Ovary (tissue), 3 donors: ENCODE results near the gene WNT16.

Experiments
- EP300 ChIP-seq: sonication (generic); formaldehyde crosslinking; IDR thresholded peaks from one replicate; pipeline ENCODE4 v1.6.1; 2017; ENCODE audit warnings: antibody characterized with exemption
- POLR2A ChIP-seq: fragments of 450-650 bp; IDR thresholded peaks from one replicate; pipeline ENCODE4 v1.6.1; 2017; ENCODE audit warnings: antibody characterized with exemption, mild to moderate bottlenecking, moderate library complexity
- TF ChIP-seq, protein P1 (sequence below), 3 donors: fragments of 450-650 bp in 2 of 3; fragments of 200-600 bp in 1 of 3; IDR thresholded peaks; one replicate each; pipeline versions ENCODE4 v1.5.1 to v1.8.0; 2016 to 2022; ENCODE audit warnings: antibody characterized with exemption in 3 of 3, mild to moderate bottlenecking in 1 of 3
- donor health status: DM: no; HTN: no; CAD: no.

DNA sequence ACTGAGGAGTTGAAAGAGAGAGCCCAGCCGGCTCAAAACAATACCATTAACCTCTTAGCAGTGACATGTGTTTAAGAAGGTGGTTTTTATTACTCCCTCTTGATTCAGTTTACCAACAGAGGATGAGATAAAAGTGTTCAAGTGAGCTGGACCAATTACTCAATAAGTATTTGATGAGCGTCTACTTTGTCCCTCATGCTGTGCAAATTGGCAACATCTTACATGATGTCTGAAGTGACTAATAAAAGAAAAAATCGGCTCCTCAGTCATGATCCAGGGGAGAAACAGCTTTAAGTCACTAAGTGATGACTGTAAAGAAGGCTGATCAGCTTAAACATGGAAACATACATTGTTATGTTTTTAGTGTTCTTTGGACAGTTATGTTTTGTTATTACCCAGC lies 7.8 kb downstream of the WNT16 start:
- TF ChIP-seq POLR2A (no peak), EP300 (no peak)
- TF ChIP-seq, protein P1, sequence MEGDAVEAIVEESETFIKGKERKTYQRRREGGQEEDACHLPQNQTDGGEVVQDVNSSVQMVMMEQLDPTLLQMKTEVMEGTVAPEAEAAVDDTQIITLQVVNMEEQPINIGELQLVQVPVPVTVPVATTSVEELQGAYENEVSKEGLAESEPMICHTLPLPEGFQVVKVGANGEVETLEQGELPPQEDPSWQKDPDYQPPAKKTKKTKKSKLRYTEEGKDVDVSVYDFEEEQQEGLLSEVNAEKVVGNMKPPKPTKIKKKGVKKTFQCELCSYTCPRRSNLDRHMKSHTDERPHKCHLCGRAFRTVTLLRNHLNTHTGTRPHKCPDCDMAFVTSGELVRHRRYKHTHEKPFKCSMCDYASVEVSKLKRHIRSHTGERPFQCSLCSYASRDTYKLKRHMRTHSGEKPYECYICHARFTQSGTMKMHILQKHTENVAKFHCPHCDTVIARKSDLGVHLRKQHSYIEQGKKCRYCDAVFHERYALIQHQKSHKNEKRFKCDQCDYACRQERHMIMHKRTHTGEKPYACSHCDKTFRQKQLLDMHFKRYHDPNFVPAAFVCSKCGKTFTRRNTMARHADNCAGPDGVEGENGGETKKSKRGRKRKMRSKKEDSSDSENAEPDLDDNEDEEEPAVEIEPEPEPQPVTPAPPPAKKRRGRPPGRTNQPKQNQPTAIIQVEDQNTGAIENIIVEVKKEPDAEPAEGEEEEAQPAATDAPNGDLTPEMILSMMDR (IDR thresholded peaks at IDR 0.05) = no peak
